Activated CD8-positive, alpha-beta memory T cell treated with anti-CD3 and anti-CD28 coated beads, Interleukin-2, amount 50 U/mL, for 1 hour (primary cell): ENCODE measurements around the gene MEAK7.
A peak's percentile ranks its signal among the peaks of the same experiment; 100 is the strongest.
"Not testable (repeated sequence)": the region's sequence is repeated elsewhere in the genome, so short reads cannot be mapped to it uniquely, and the experiment has no call there.

ENCODE experiments used
- DNase-seq: peaks from one replicate; pipeline ENCODE4 v3.0.0-alpha.2; 2020; ENCODE audit errors: extremely low read depth

Gene MEAK7

GRCh38 chr16:84534815-84535214 is 30.4 kb upstream of the MEAK7 start:
- no peak for DNase-seq

DNA sequence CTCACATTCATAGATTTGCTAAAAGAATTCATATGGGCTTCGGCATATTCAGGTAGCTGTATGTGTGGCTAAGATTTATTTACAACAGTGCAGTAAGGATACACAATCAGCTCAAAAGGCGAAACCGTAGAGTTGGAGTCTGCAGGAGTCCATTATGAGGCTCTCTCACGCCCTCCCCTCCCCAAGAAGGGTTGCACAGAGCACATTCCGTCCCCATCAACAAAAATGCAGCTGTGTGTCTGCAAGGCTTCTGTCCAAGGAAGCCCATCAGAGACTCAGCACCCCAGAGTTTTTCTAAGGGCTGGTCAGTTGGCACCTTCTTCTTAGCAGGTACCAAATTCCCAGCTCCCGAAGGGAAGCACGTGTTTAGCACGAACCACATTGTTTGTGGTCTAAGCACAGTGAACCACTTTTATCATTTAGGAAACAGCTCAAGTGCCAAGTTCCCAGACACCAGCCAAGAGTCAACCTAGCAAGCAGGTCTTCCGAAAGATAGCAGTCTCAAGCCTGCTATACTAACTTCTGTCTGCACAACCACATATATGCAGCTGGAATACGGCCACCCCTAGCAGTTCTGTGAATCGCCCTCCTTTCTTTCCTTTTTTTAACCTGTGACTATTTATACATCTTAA is 28.5 kb upstream of the MEAK7 start:
- DNase-seq: no peak

DNA sequence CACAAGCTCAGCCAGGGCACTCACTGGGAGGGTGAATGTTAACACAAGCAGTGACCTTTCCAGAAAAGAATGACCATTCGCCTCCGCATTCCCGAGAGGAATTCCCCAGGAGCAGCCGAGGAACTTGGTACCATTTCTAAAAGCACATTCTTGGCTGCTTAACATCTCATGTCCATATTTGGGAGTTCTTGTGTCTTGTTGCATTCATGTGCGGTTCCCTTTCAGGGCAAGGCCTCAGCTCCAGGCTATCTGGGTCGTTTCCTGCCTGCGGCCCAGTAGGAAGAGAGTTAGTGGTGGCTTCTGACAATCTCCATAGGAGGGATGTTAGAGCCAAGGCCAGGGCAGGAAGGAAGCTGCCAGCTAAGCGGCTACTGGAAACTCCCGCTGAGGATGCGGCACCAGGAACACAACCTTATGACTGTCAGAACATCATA is 27.8 kb upstream of the MEAK7 start:
- no peak for DNase-seq

DNA sequence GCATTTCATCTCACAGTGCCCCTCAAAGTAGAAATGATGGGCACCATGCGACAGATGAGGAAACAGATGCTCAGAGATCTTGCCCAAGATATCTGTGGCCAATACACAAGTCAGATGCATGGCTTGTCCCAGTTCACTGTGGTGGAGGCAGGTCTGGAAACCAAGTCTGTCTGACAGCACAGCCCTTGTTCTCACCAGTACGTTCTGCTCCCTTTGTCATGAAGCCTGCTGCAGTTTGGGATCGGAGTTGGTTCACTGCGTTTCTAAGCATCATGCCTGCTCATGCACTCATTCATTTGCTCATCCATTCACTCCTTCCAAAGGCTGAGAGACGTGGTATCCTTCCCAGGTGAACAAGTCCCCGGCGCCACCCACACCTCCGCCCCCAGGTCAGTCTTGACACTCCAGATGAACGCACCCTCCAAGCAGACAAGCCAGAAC is 27.2 kb upstream of the MEAK7 start:
- DNase-seq: no peak

- DNase-seq: no peak
Measured at GRCh38 chr16:84530590-84530989, 26.1 kb upstream of the MEAK7 start.

- no peak for DNase-seq
Measured at GRCh38 chr16:84529607-84530006, 25.1 kb upstream of the MEAK7 start.

GRCh38 chr16:84528322-84528721 is 23.9 kb upstream of the MEAK7 start:
- DNase-seq: no peak

DNA sequence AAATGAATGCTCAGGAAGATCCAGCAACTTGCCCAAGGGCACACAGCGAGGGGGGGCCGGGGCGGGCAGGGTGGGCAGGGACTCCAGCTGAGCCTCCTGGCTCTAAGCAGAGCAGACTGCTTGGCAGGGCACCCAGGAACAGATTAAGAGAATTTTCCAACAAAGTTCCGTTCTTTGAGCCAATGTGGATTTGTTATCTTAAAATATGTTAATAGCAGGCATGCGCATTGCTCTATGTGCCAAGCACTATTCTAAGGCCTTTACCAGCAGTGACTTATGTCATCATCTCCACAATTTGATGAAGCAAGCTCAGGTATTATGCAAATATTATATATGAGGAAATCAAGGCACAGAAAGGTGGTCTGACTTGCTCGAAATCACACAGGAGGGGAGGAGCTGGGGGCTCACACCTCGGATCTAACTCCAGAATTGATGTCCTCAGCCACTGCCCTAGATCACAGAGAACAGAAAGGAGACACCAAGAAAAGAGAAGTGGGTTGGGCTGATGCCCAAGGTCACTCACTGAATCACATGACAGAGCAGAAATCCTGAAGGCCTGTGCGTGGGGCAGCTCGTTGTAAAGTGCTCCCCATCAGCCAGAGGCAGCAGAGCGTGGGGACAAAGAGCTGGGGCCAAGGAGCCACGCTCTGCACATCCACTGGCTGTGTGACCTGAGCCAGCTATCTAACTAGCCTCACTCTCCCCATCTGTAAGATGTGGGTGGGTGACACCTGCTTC is 23.2 kb upstream of the MEAK7 start:
- no peak for DNase-seq

DNA sequence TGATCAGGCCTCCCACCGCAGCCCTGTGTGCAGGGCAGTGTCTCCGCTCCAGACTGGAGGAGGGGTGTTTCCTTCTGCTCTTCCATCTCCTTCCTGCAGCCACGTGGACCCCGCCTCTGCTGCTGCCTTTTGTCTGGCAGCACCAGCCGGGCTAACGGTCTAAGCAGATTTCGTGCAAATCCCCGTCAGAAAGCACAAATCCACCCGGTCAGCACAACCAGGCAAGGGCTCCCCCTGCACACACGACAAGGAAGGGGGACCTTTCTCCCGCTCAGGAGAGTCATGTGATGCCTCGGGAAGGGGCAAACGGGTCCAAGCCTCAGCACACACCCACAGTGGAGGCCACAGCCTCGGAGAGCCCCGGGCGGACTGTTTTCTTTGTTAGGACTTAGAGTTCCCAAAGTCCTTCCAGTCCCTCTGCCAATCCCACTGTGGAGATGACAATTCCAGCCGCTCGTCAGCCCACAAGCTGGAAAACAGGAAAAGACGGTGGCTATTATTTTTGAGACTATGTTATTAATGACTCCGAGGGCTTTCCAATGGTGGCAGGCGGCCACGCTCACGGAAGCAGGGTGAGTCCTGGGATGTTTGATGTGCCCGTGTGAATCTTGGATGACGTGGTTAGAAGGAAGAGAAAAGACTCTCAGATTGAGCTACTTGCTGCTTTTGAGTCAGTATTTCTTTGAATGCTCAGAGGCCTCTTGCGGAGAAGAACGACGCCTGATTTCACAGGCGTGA is 22.5 kb upstream of the MEAK7 start:
- DNase-seq: no peak

GRCh38 chr16:84524941-84525581 is 20.6 kb upstream of the MEAK7 start:
- not testable (repeated sequence) for DNase-seq

- DNase-seq: no peak
Measured at GRCh38 chr16:84524346-84524920, 20.0 kb upstream of the MEAK7 start.

DNA sequence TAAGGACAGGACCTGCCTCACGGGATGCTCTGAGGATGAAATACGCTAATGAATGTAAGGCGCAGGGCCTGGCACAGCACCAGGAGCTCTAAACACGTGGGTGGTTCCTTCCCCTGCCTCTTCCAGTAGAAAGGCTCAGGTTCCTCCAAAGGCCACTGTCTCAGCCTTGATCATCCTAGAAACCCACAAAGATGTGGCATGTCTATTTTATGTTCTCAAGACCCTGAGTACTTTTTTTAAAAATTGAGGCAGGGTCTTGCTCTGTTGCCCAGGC is 17.0 kb upstream of the MEAK7 start:
- DNase-seq: no peak

- DNase-seq: no peak
Measured at GRCh38 chr16:84520725-84521496, 16.5 kb upstream of the MEAK7 start.

- DNase-seq: no peak
Measured at GRCh38 chr16:84519855-84520254, 15.4 kb upstream of the MEAK7 start.

- DNase-seq: peak; percentile 41
Measured at GRCh38 chr16:84518804-84519341, 14.4 kb upstream of the MEAK7 start.

DNA sequence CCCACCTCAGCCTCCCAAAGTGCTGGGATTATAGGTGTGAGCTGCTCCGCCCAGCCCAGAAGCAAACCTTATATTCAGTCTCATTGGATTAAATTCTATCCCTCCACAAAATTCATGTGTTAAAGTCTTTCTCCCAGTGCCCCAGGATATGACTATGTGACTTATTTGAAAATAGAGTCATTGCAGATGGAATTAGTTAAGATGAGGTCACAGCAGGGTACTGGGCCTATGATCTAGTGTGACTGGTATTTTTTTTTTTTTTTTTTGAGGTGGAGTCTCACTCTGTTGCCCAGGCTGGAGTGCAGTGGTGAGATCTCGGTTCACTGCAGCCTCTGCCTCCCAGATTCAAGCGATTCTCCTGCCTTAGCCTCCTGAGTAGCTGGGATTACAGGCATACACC is 13.8 kb upstream of the MEAK7 start:
- not testable (repeated sequence) for DNase-seq

DNA sequence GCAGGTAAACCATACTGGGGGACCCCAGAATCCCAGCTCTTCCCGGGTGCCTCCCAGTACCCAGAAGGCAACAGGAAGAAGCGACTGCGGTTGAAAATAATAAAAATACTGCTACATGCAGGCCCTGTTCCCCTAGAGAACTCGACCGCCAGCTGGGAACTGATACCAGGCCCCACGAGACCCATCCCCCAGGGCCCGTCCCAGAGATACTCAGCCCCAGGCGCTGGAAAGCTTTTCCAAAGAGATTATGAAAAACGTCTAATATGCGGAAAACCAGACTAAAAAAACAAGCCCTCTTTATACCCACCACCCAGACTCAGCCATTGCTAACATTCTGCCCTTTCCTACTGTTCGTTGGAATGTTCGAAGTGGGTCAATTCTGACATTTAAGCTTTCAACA is 12.9 kb upstream of the MEAK7 start:
- DNase-seq: no peak

GRCh38 chr16:84514874-84515835 is 10.7 kb upstream of the MEAK7 start:
- peak; percentile 71 for DNase-seq

DNA sequence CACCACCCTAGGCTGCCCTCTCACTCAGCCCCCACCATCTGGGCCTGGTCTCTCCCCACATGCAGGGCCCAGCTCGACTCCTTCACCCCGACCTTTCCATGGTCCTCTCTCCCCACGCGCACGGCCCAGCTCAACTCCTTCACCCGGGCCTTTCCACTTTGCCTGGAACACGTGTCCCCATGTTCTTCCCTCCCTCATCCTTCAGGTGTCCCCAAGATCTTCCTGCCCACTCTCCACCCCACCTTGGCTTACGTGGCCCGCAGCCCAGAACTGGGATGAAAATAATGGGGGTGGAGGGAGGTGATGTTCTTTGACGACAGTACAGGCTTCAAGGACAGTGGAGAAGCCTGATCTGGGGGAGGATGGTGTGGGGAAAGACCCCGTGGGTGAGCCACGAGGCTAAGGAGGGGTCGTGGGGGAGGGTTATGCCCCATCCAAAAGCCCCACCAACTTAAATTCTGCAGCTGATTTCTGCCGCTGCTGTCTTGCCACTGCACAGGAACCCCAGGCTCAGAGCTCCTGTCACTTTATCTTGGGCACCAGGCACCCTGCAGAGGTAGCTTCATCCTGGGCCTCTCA is 9.9 kb upstream of the MEAK7 start:
- DNase-seq: no peak

DNA sequence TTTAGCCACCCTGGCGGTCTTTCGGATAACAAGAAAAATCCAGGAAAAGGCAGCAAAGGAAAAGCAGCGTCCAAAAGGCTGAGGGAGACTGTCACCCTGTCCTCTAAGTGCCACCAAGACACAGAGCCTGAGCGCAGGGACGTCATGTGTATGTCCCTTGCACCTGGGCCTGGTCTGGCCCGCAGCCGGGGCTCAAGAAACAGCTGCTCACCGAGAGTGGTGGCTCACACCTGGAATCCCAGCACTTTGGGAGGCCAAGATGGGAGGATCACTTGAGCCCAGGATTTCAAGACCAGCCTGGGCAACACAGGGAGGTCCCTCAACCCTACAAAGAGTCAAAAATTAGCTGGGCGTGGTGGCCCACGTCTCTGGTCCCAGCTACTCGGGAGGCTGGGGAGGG is 9.2 kb upstream of the MEAK7 start:
- DNase-seq: no peak
